A549 (cell line): Measurements from ENCODE around the gene TAB3.

ENCODE experiments used
- CTCF ChIP-seq: fragments of >200 bp; sonication (Bioruptor Twin); formaldehyde crosslinking; IDR thresholded peaks from 3 replicates; pipeline ENCODE4 v1.5.1; 2016
- NR3C1 ChIP-seq: fragments of >200 bp; sonication (Bioruptor Twin); formaldehyde crosslinking; IDR thresholded peaks from 3 replicates; pipeline ENCODE4 v1.6.1; 2017
- SMC3 ChIP-seq: fragments of >200 bp; sonication (Bioruptor Twin); formaldehyde crosslinking; IDR thresholded peaks from 3 replicates; pipeline ENCODE4 v1.6.1; 2018; ENCODE audit warnings: inconsistent platforms
- SREBF2 ChIP-seq: fragments of 450-650 bp; IDR thresholded peaks from 2 replicates; pipeline ENCODE4 v1.6.1; 2014; ENCODE audit warnings: mild to moderate bottlenecking, moderate library complexity

GRCh38 chrX:30881797-30882196, 7.3 kb downstream of the TAB3 start:
- TF ChIP-seq CTCF (no peak), SREBF2 (no peak), SMC3 (no peak), NR3C1 (no peak)
